Endothelial cell of umbilical vein (primary cell): ENCODE results near the gene MLH1. TPM values are rescaled to one million over a fixed set of nuclear protein-coding genes. Genes with fewer than 3 reads are reported as not detected.

Experiments
- BruUV-seq: library from RNA; stranded (reverse); fragments of 400-500 nt; replicated peaks from 2 replicates; lab custom pipeline; 2021; lab: Mats Ljungman, UMichigan
- CTCF ChIA-PET: fragments of 300-600, 350-600 bp; sonication (Branson Sonifier 250); formaldehyde crosslinking; loops from one replicate; lab custom pipeline; 2021; ENCODE audit warnings: antibody characterized with exemption, inconsistent platforms; lab: Charles Lee
- POLR2A ChIA-PET: fragments of 300-600, 350-600 bp; sonication (Branson Sonifier 250); formaldehyde crosslinking; loops from one replicate; lab custom pipeline; 2021; ENCODE audit warnings: antibody characterized with exemption, inconsistent platforms; lab: Charles Lee
- DNase-seq: peaks from one replicate; pipeline ENCODE4 v3.0.0-alpha.2; 2011; ENCODE audit warnings: low read depth, low spot score
- FAIRE-seq: peaks from 2 replicates; lab custom pipeline; 2011; peaks lifted over from hg19 to GRCh38; lab: Jason Lieb, UNC
- H2AFZ ChIP-seq: 2 replicates; pipeline ENCODE4 v1.6.0; 2012; ENCODE audit warnings: low read depth, low read length, control low read depth, inconsistent platforms
- H3K27ac ChIP-seq: 2 replicates; pipeline ENCODE4 v1.5.1; 2011; ENCODE audit warnings: low read depth, mild to moderate bottlenecking, control low read depth, low read length, moderate library complexity; ENCODE audit not compliant: insufficient read depth
- H3K27me3 ChIP-seq, 2 experiments: 2 replicates each; pipeline versions ENCODE4 v1.6.0 to v1.6.1; 2011; ENCODE audit warnings: low read length in 2 of 2, mixed read lengths in 1 of 2; ENCODE audit not compliant: control insufficient read depth in 2 of 2, insufficient read depth in 2 of 2
- H3K36me3 ChIP-seq, 2 experiments: 2 replicates in 1 of 2; 3 replicates in 1 of 2; pipeline ENCODE4 v1.5.1; 2011; ENCODE audit warnings: low read length in 2 of 2, mild to moderate bottlenecking in 1 of 2, moderate library complexity in 1 of 2; ENCODE audit not compliant: control insufficient read depth in 2 of 2, insufficient read depth in 2 of 2; ENCODE audit errors: extremely low read depth in 1 of 2
- H3K4me1 ChIP-seq: 3 replicates; pipeline ENCODE4 v1.5.1; 2011; ENCODE audit warnings: mild to moderate bottlenecking, low read length; ENCODE audit not compliant: control insufficient read depth, insufficient read depth; ENCODE audit errors: extremely low read depth
- H3K4me2 ChIP-seq: 2 replicates; pipeline ENCODE4 v1.6.1; 2011; ENCODE audit warnings: low read length, control low read depth, mixed read lengths; ENCODE audit not compliant: insufficient read depth
- H3K4me3 ChIP-seq, 3 experiments: fragments of 200-600 bp in 1 of 3; sonication (generic), shearing (Covaris generic) in 1 of 3; replicated peaks in 1 of 3; 2 replicates each; pipeline ENCODE4 v1.5.1; 2011 to 2016; ENCODE audit warnings: control low read depth in 3 of 3, low read length in 3 of 3, mild to moderate bottlenecking in 2 of 3, inconsistent platforms in 1 of 3, low read depth in 1 of 3, moderate library complexity in 1 of 3; ENCODE audit not compliant: insufficient read depth in 1 of 3
- H3K79me2 ChIP-seq: 2 replicates; pipeline ENCODE4 v1.6.0; 2012; ENCODE audit warnings: low read length, inconsistent platforms; ENCODE audit not compliant: control insufficient read depth, insufficient read depth
- H3K9ac ChIP-seq: replicated peaks from 2 replicates; pipeline ENCODE3; 2011; ENCODE audit warnings: low read length, control low read depth; ENCODE audit not compliant: insufficient read depth; ENCODE audit errors: extremely low read depth
- H3K9me1 ChIP-seq: replicated peaks from 3 replicates; pipeline ENCODE4 v1.6.0; 2011; ENCODE audit warnings: mild to moderate bottlenecking, low read length; ENCODE audit not compliant: control insufficient read depth, insufficient read depth; ENCODE audit errors: extremely low read depth
- H3K9me3 ChIP-seq: replicated peaks from 2 replicates; pipeline ENCODE4 v1.5.1; 2012; ENCODE audit warnings: low read length, inconsistent platforms; ENCODE audit not compliant: control insufficient read depth, insufficient read depth
- H4K20me1 ChIP-seq: replicated peaks from 2 replicates; pipeline ENCODE3; 2011; ENCODE audit warnings: mild to moderate bottlenecking, low read length; ENCODE audit not compliant: control insufficient read depth, insufficient read depth; ENCODE audit errors: extremely low read depth
- EZH2 ChIP-seq: IDR thresholded peaks from 2 replicates; pipeline ENCODE4 v1.6.1; 2012; ENCODE audit warnings: borderline replicate concordance, low read depth, mild to moderate bottlenecking, moderate library complexity, low read length, inconsistent platforms; ENCODE audit not compliant: severe bottlenecking
- FOS ChIP-seq: IDR thresholded peaks from 2 replicates; pipeline ENCODE4 v1.6.1; 2011; ENCODE audit warnings: mild to moderate bottlenecking, low read length, moderate library complexity, borderline replicate concordance; ENCODE audit not compliant: insufficient read depth
- GATA2 ChIP-seq: IDR thresholded peaks from 2 replicates; pipeline ENCODE4 v1.7.0; 2011; ENCODE audit warnings: low read depth, mild to moderate bottlenecking, moderate library complexity, mixed read lengths, low read length; ENCODE audit not compliant: insufficient read length, insufficient read depth
- JUN ChIP-seq: IDR thresholded peaks from 2 replicates; pipeline ENCODE4 v1.6.1; 2011; ENCODE audit warnings: borderline replicate concordance, low read depth; ENCODE audit not compliant: insufficient read length, insufficient read depth
- MYC ChIP-seq: IDR thresholded peaks from one replicate; pipeline ENCODE4 v1.6.1; 2011; ENCODE audit warnings: mild to moderate bottlenecking, low read depth, low read length
- dilution Hi-C: fragments of 300-500 bp; cut with MboI; formaldehyde crosslinking; loops from one replicate; pipeline ENCODE4 v1.15.0; 2019; ENCODE audit warnings: low sequenced_read_pairs; ENCODE audit not compliant: extremely low pct_ligation_motif_present
- intact Hi-C: fragments of 100-400 bp; cut with micrococcal nuclease; formaldehyde crosslinking; loops from one replicate; pipeline ENCODE4 v1.10.0; 2022
- polyA plus RNA-seq, 4 experiments: library from polyadenylated mRNA; depleted of rRNA in 3 of 4; stranded (reverse) in 3 of 4; unstranded in 1 of 4; fragments of >200 nt; gene quantifications; 2 replicates each; pipeline versions ENCODE4 v1.2.1 to v1.2.3, GENCODE V29; 2011 to 2012; ENCODE audit warnings: missing spikeins in 1 of 4
- total RNA-seq: library from RNA; stranded (reverse); gene quantifications from 2 replicates; pipeline ENCODE4 v1.2.3, GENCODE V29; 2021
- TF ChIP-seq, protein P1 (sequence below): IDR thresholded peaks from 2 replicates; pipeline ENCODE4 v1.6.1; 2011; ENCODE audit not compliant: insufficient read depth, insufficient read length
- TF ChIP-seq, protein P2 (sequence below), 2 donors: IDR thresholded peaks; 1 replicate in 1 of 2; 2 replicates in 1 of 2; pipeline ENCODE4 v1.5.1; 2011; ENCODE audit warnings: low read length in 2 of 2, mild to moderate bottlenecking in 2 of 2, moderate library complexity in 2 of 2, control low read depth in 1 of 2, inconsistent platforms in 1 of 2, low read depth in 1 of 2; ENCODE audit not compliant: insufficient read depth in 1 of 2; ENCODE audit errors: extremely low read depth in 1 of 2

The MLH1 gene
- total and polyA plus RNA-seq, 2 donors (not counting 3 experiments of a cell fraction or from before 2014, with no cell fraction given): 22.2 to 32.9 TPM

GRCh38 chr3:37026851-37027250, 33.5 kb downstream of the MLH1 start:
- no peaks in the 10 kb centered on the region for H3K9me3 ChIP-seq
- TF ChIP-seq EZH2 (no peak), MYC (no peak), FOS (no peak), GATA2 (no peak), JUN (no peak)
- TF ChIP-seq, protein P1, sequence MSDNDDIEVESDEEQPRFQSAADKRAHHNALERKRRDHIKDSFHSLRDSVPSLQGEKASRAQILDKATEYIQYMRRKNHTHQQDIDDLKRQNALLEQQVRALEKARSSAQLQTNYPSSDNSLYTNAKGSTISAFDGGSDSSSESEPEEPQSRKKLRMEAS: no peak
- TF ChIP-seq, protein P2, sequence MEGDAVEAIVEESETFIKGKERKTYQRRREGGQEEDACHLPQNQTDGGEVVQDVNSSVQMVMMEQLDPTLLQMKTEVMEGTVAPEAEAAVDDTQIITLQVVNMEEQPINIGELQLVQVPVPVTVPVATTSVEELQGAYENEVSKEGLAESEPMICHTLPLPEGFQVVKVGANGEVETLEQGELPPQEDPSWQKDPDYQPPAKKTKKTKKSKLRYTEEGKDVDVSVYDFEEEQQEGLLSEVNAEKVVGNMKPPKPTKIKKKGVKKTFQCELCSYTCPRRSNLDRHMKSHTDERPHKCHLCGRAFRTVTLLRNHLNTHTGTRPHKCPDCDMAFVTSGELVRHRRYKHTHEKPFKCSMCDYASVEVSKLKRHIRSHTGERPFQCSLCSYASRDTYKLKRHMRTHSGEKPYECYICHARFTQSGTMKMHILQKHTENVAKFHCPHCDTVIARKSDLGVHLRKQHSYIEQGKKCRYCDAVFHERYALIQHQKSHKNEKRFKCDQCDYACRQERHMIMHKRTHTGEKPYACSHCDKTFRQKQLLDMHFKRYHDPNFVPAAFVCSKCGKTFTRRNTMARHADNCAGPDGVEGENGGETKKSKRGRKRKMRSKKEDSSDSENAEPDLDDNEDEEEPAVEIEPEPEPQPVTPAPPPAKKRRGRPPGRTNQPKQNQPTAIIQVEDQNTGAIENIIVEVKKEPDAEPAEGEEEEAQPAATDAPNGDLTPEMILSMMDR (IDR thresholded peaks at IDR 0.05; ENCODE audit: extremely low read depth in 1 of 2, insufficient read depth in 1 of 2, low read depth in 1 of 2, low read length in 2 of 2): no peak

More at GRCh38 chr3:37026851-37027250, 33.5 kb downstream of the MLH1 start:
- no peak overlapping the region for H3K4me2 ChIP-seq
- DNase-seq: no peak
- H3K4me3 ChIP-seq: no peak overlapping the region
- H3K4me1 ChIP-seq: no peaks in the 10 kb centered on the region
- H3K79me2 ChIP-seq: no peaks in the 10 kb centered on the region
- no peak overlapping the region for H2AFZ ChIP-seq
- H3K9me1 ChIP-seq: no peaks in the 10 kb centered on the region
- ChIA-PET POLR2A (no interaction called here), CTCF (interaction anchor here (7.6 kb wide), 1 partner anchor 188 kb away, joined by 141 read pairs; no protein-coding TSS in a partner anchor)
- BruUV-seq: no TSS peak
- H3K27me3 ChIP-seq: no peaks in the 10 kb centered on the region
- no peak overlapping the region for H3K27ac ChIP-seq
- intact Hi-C loops: no loop called here
- H3K36me3 ChIP-seq: peaks cover 13% of the 10 kb centered on the region in 2 experiments
- H4K20me1 ChIP-seq: no peaks in the 10 kb centered on the region
- dilution Hi-C loops: no loop called here
- FAIRE-seq: no peak
- H3K9ac ChIP-seq: no peak overlapping the region
